Endothelial cell of umbilical vein (primary cell): Measurements from ENCODE around the gene LYRM1.

Source experiments
- CTCF ChIP-seq, 2 donors: IDR thresholded peaks; 1 replicate in 1 of 2; 2 replicates in 1 of 2; pipeline ENCODE4 v1.5.1; 2011; ENCODE audit warnings: low read length in 2 of 2, mild to moderate bottlenecking in 2 of 2, moderate library complexity in 2 of 2, control low read depth in 1 of 2, inconsistent platforms in 1 of 2, low read depth in 1 of 2; ENCODE audit not compliant: insufficient read depth in 1 of 2; ENCODE audit errors: extremely low read depth in 1 of 2
- EZH2 ChIP-seq: IDR thresholded peaks from 2 replicates; pipeline ENCODE4 v1.6.1; 2012; ENCODE audit warnings: borderline replicate concordance, low read depth, mild to moderate bottlenecking, moderate library complexity, low read length, inconsistent platforms; ENCODE audit not compliant: severe bottlenecking
- GATA2 ChIP-seq: IDR thresholded peaks from 2 replicates; pipeline ENCODE4 v1.7.0; 2011; ENCODE audit warnings: low read depth, mild to moderate bottlenecking, moderate library complexity, mixed read lengths, low read length; ENCODE audit not compliant: insufficient read length, insufficient read depth
- JUN ChIP-seq: IDR thresholded peaks from 2 replicates; pipeline ENCODE4 v1.6.1; 2011; ENCODE audit warnings: borderline replicate concordance, low read depth; ENCODE audit not compliant: insufficient read length, insufficient read depth
- MAX ChIP-seq: IDR thresholded peaks from 2 replicates; pipeline ENCODE4 v1.6.1; 2011; ENCODE audit not compliant: insufficient read depth, insufficient read length
- MYC ChIP-seq: IDR thresholded peaks from one replicate; pipeline ENCODE4 v1.6.1; 2011; ENCODE audit warnings: mild to moderate bottlenecking, low read depth, low read length
- POLR2A ChIP-seq: IDR thresholded peaks from 2 replicates; pipeline ENCODE4 v1.6.1; 2012; ENCODE audit warnings: low read depth, mild to moderate bottlenecking, control low read depth, low read length
- POLR2AphosphoS5 ChIP-seq: IDR thresholded peaks from 2 replicates; pipeline ENCODE4 v1.6.1; 2012; ENCODE audit warnings: low read depth, mild to moderate bottlenecking, control low read depth, low read length, moderate library complexity; ENCODE audit not compliant: insufficient read depth

GRCh38 chr16:20939611-20940010 is 39.0 kb downstream of the LYRM1 start:
- TF ChIP-seq CTCF (IDR thresholded peaks at IDR 0.05; ENCODE audit: extremely low read depth in 1 of 2, insufficient read depth in 1 of 2, low read depth in 1 of 2, low read length in 2 of 2) (no peak), MAX (no peak), EZH2 (no peak), JUN (no peak), POLR2AphosphoS5 (no peak), MYC (no peak), POLR2A (no peak), GATA2 (no peak)
